Trophoblast cell (in vitro differentiated cells and primary cell): ENCODE measurements around the gene DMBX1.

Experiments used
- DNase-seq, 2 donors: peaks; one replicate each; pipeline ENCODE4 v3.0.0-alpha.2; 2016
- H2AFZ ChIP-seq: 2 replicates; pipeline ENCODE4 v1.6.1; 2013; ENCODE audit warnings: low read length, moderate library complexity, mild to moderate bottlenecking; ENCODE audit not compliant: insufficient read depth, poor library complexity
- H2AK5ac ChIP-seq: 2 replicates; pipeline ENCODE4 v1.6.1; 2013; ENCODE audit warnings: mild to moderate bottlenecking, low read length
- H2BK120ac ChIP-seq: 2 replicates; pipeline ENCODE4 v1.6.1; 2013; ENCODE audit warnings: low read length, mild to moderate bottlenecking, moderate library complexity; ENCODE audit not compliant: insufficient read depth, poor library complexity
- H2BK12ac ChIP-seq: 2 replicates; pipeline ENCODE4 v1.6.1; 2013; ENCODE audit warnings: mild to moderate bottlenecking, low read length, moderate library complexity
- H2BK5ac ChIP-seq: 2 replicates; pipeline ENCODE4 v1.6.1; 2013; ENCODE audit warnings: low read length, low read depth, moderate library complexity, mild to moderate bottlenecking; ENCODE audit not compliant: poor library complexity
- H3K14ac ChIP-seq: 2 replicates; pipeline ENCODE4 v1.6.1; 2013; ENCODE audit warnings: mild to moderate bottlenecking, low read length
- H3K18ac ChIP-seq: 2 replicates; pipeline ENCODE4 v1.6.1; 2013; ENCODE audit warnings: mild to moderate bottlenecking, low read length
- H3K23ac ChIP-seq: 2 replicates; pipeline ENCODE4 v1.6.1; 2013; ENCODE audit warnings: low read length
- H3K27ac ChIP-seq: 2 replicates; pipeline ENCODE4 v1.5.1; 2013; ENCODE audit warnings: low read depth, mild to moderate bottlenecking, inconsistent platforms, low read length, moderate library complexity
- H3K27me3 ChIP-seq: 2 replicates; pipeline ENCODE4 v1.6.1; 2013; ENCODE audit warnings: inconsistent platforms, mild to moderate bottlenecking, low read length, moderate library complexity; ENCODE audit not compliant: insufficient read depth
- H3K36me3 ChIP-seq, 2 experiments: 1 replicate in 1 of 2; 2 replicates in 1 of 2; pipeline ENCODE4 v1.6.1; 2013; ENCODE audit warnings: low read length in 2 of 2, mild to moderate bottlenecking in 2 of 2, moderate library complexity in 1 of 2; ENCODE audit not compliant: insufficient read depth in 2 of 2, control insufficient read depth in 1 of 2
- H3K4ac ChIP-seq: 2 replicates; pipeline ENCODE4 v1.6.1; 2013; ENCODE audit warnings: low read depth, mild to moderate bottlenecking, low read length, moderate library complexity
- H3K4me1 ChIP-seq, 2 experiments: 1 replicate in 1 of 2; 2 replicates in 1 of 2; pipeline ENCODE4 v1.6.1; 2013; ENCODE audit warnings: low read length in 2 of 2, mild to moderate bottlenecking in 2 of 2, moderate library complexity in 1 of 2; ENCODE audit not compliant: insufficient read depth in 2 of 2, control insufficient read depth in 1 of 2
- H3K4me2 ChIP-seq: 2 replicates; pipeline ENCODE4 v1.6.1; 2013; ENCODE audit warnings: inconsistent platforms, mild to moderate bottlenecking, low read length, moderate library complexity
- H3K4me3 ChIP-seq: 2 replicates; pipeline ENCODE4 v1.5.1; 2013; ENCODE audit warnings: mild to moderate bottlenecking, low read depth, low read length, inconsistent platforms
- H3K79me1 ChIP-seq: one replicate; pipeline ENCODE4 v1.6.1; 2013; ENCODE audit warnings: low read length
- H3K79me2 ChIP-seq: 2 replicates; pipeline ENCODE4 v1.6.1; 2013; ENCODE audit warnings: low read length, mild to moderate bottlenecking; ENCODE audit not compliant: control insufficient read depth, insufficient read depth, poor library complexity
- H3K9ac ChIP-seq: 2 replicates; pipeline ENCODE4 v1.6.1; 2013; ENCODE audit warnings: mild to moderate bottlenecking, low read length
- H3K9me3 ChIP-seq: 2 replicates; pipeline ENCODE4 v1.6.1; 2013; ENCODE audit warnings: low read depth, mild to moderate bottlenecking, control low read depth, inconsistent platforms, low read length; ENCODE audit not compliant: insufficient read depth
- H4K12ac ChIP-seq: 2 replicates; pipeline ENCODE4 v1.6.1; 2013; ENCODE audit warnings: low read depth, mild to moderate bottlenecking, low read length, moderate library complexity
- H4K8ac ChIP-seq: 2 replicates; pipeline ENCODE4 v1.6.1; 2013; ENCODE audit warnings: low read depth, mild to moderate bottlenecking, low read length, moderate library complexity
- H4K91ac ChIP-seq: one replicate; pipeline ENCODE4 v1.6.1; 2013; ENCODE audit warnings: low read depth, mild to moderate bottlenecking, low read length, moderate library complexity
- WGBS: extraction: QIAGEN DNeasy Blood & Tissue Kit; methylation state at CpG from one replicate; pipeline ENCODE4 v1.1.7; 2013; ENCODE audit warnings: missing lambda C conversion rate; ENCODE audit not compliant: insufficient read length, insufficient coverage; ENCODE audit errors: extremely low coverage; 5-methylcytosine and 5-hydroxymethylcytosine counted together

DMBX1 gene

DNA sequence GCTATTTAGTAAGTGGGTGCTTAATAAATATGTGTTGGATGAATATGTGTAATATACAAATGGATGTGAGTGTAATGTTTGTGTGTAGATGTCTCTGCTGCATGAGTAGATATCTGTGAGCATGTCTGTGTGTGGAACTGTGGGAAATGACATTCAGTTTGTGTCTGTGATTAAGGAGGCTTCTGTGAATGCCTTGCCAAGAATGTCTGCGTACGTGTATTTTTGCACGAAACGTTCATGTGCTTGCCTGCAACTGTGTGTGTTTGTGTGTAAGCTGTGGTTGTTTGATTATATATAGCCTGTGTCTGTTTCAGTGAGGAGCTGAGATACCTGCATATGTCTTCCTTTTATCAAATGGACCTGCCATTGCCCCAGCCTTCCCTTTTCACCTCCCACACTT, 13.8 kb downstream of the DMBX1 start:
- Histone ChIP-seq H3K23ac (no peak overlapping the region), H4K12ac (no peak overlapping the region), H3K36me3 (no peaks in the 10 kb centered on the region), H3K4me3 (no peak overlapping the region), H3K79me1 (no peaks in the 10 kb centered on the region), H3K14ac (no peak overlapping the region), H3K27me3 (no peaks in the 10 kb centered on the region), H3K4me2 (no peak overlapping the region), H2AK5ac (no peak overlapping the region), H4K91ac (no peak overlapping the region), H2BK12ac (no peak overlapping the region), H2BK120ac (no peak overlapping the region), H4K8ac (no peak overlapping the region), H3K27ac (no peak overlapping the region), H3K79me2 (no peaks in the 10 kb centered on the region), H2BK5ac (no peak overlapping the region), H3K18ac (no peak overlapping the region), H3K4ac (no peak overlapping the region), H3K9me3 (no peaks in the 10 kb centered on the region), H3K9ac (no peak overlapping the region), H2AFZ (no peak overlapping the region), H3K4me1 (no peaks in the 10 kb centered on the region)
- WGBS, result no CpG with 5 or more reads among the region's 4 CpGs
- no peak for DNase-seq

DNA sequence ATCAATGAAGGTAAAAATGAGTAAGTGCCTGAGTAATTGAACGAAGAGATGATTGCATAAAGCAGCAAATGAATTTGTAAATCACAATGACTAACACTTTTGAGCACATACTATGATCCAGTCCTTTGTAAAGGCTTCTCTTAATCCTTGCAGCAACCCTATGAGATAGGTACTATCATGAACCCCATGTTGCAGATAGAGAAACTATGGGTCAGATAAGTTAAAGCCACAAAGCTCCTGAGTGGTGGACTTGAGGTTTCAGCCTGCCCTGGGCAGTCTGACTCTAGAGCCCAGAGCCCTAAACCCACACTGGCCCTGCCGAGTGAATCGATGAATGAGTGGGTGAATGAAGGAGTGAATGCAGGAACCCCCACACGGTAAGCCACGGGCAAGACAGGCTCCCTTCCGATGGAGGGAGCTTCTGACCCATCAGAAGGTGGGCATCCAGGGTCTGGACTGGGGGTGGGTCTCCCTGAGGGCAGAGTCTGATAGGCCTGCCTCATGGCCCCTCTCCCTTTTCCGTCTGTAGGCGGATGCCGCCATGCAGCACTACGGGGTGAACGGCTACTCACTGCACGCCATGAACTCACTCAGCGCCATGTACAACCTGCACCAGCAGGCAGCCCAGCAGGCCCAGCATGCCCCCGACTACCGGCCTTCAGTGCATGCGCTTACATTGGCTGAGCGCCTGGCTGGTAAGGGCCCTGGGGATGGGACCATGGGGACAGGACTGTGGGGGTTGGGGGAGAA, 17.0 kb downstream of the DMBX1 start:
- Histone ChIP-seq H3K4ac (no peak overlapping the region), H3K4me2 (no peak overlapping the region), H3K23ac (no peak overlapping the region), H4K12ac (no peak overlapping the region), H3K4me3 (no peak overlapping the region), H2BK12ac (no peak overlapping the region), H3K9me3 (no peaks in the 10 kb centered on the region), H3K79me1 (no peaks in the 10 kb centered on the region), H3K9ac (no peak overlapping the region), H2BK5ac (no peak overlapping the region), H3K27me3 (no peaks in the 10 kb centered on the region), H3K36me3 (no peaks in the 10 kb centered on the region), H3K14ac (no peak overlapping the region), H2AK5ac (no peak overlapping the region), H3K4me1 (no peaks in the 10 kb centered on the region), H3K18ac (no peak overlapping the region), H2AFZ (no peak overlapping the region), H2BK120ac (no peak overlapping the region), H4K8ac (no peak overlapping the region), H4K91ac (no peak overlapping the region), H3K27ac (no peak overlapping the region), H3K79me2 (no peaks in the 10 kb centered on the region)
- peak in 1 of 2 donors; percentile 18 for DNase-seq
- 100% methylated on average over 1 of the region's 17 CpGs for WGBS

DNA sequence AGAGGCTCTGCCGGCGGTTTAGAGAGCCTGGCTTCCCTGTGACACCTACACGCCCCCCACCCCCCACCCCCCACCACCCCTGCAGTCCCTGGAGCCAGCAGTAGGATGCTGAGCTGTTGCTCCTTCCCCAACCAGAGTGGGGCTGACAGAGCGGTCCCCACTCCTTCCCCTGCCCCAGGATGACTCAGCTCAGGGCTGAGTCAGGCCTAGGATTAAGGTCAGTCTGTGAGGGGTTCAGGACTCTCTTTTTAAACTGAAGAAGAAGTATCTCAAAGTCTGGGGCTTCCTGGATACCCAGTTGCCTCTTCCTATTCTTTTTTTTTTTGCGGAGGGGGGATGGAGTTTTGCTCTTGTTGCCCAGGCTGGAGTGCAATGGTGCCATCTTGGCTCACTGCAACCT, 19.1 kb downstream of the DMBX1 start:
- H4K91ac ChIP-seq, result no peak overlapping the region
- H3K9ac ChIP-seq, result no peak overlapping the region
- H3K14ac ChIP-seq, result no peak overlapping the region
- H3K23ac ChIP-seq, result no peak overlapping the region
- H3K79me2 ChIP-seq, result no peaks in the 10 kb centered on the region
- H3K79me1 ChIP-seq, result no peaks in the 10 kb centered on the region
- DNase-seq, result no peak
- no peak overlapping the region for H3K4me3 ChIP-seq
- H3K4ac ChIP-seq, result no peak overlapping the region
- no peak overlapping the region for H2AK5ac ChIP-seq
- no peak overlapping the region for H3K18ac ChIP-seq
- WGBS, result no CpG with 5 or more reads among the region's 5 CpGs
- no peaks in the 10 kb centered on the region for H3K9me3 ChIP-seq
- H3K27ac ChIP-seq, result no peak overlapping the region
- no peak overlapping the region for H3K4me2 ChIP-seq
- H2BK120ac ChIP-seq, result no peak overlapping the region
- H2AFZ ChIP-seq, result no peak overlapping the region
- no peak overlapping the region for H4K12ac ChIP-seq
- H3K36me3 ChIP-seq, result no peaks in the 10 kb centered on the region
- no peak overlapping the region for H2BK5ac ChIP-seq
- no peak overlapping the region for H4K8ac ChIP-seq
- H3K4me1 ChIP-seq, result no peaks in the 10 kb centered on the region
- no peaks in the 10 kb centered on the region for H3K27me3 ChIP-seq
- no peak overlapping the region for H2BK12ac ChIP-seq

DNA sequence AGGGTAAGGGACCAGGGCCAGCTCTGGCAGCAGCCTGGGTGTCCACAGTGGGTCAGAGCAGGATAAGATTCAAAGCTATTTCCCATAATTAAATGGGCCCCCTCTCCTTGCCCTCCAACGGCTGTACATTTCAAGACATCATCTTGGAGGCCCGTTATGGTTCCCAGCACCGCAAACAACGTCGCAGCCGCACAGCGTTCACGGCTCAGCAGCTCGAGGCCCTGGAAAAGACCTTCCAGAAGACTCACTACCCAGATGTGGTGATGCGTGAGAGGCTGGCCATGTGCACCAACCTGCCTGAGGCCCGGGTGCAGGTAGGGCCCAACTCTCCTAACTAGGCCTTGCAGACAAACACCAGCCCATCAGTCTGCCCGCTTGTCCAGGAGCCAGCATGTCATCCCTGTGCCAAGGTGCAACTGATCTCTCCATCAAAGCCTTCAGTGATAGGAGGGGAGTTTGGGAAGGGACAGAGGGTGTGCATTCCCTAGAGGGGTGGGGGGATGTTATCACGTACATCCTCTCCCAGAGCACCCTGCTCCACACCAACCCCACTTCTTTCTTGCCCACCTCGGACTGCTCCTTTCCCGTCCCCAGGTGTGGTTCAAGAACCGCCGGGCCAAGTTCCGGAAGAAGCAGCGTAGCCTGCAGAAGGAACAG, 20.8 kb downstream of the DMBX1 start:
- H3K14ac ChIP-seq, result no peak overlapping the region
- H3K4ac ChIP-seq, result no peak overlapping the region
- H3K79me2 ChIP-seq, result no peaks in the 10 kb centered on the region
- H2BK120ac ChIP-seq, result no peak overlapping the region
- no peak overlapping the region for H3K23ac ChIP-seq
- no peak for DNase-seq
- H3K18ac ChIP-seq, result no peak overlapping the region
- H3K36me3 ChIP-seq, result no peaks in the 10 kb centered on the region
- no peak overlapping the region for H2AK5ac ChIP-seq
- no peak overlapping the region for H3K9ac ChIP-seq
- WGBS, result no CpG with 5 or more reads among the region's 19 CpGs
- H2AFZ ChIP-seq, result no peak overlapping the region
- no peaks in the 10 kb centered on the region for H3K27me3 ChIP-seq
- no peak overlapping the region for H4K12ac ChIP-seq
- H2BK5ac ChIP-seq, result no peak overlapping the region
- no peaks in the 10 kb centered on the region for H3K79me1 ChIP-seq
- H3K4me3 ChIP-seq, result no peak overlapping the region
- H3K4me1 ChIP-seq, result no peaks in the 10 kb centered on the region
- no peak overlapping the region for H4K91ac ChIP-seq
- no peak overlapping the region for H3K4me2 ChIP-seq
- no peak overlapping the region for H3K27ac ChIP-seq
- no peak overlapping the region for H2BK12ac ChIP-seq
- no peak overlapping the region for H4K8ac ChIP-seq
- H3K9me3 ChIP-seq, result peaks cover 3% of the 10 kb centered on the region
